GM12878 (cell line): ENCODE results near the gene CD86. TPM values are rescaled to one million over a fixed set of nuclear protein-coding genes. Genes with fewer than 3 reads are reported as not detected.

ENCODE experiments used
- ASH2L ChIP-seq: fragments of 300-600, 200-600 bp; sonication (generic); IDR thresholded peaks from 2 replicates; pipeline ENCODE4 v1.6.1; 2017; ENCODE audit warnings: low read depth, mild to moderate bottlenecking, borderline replicate concordance
- CBX3 ChIP-seq: fragments of 200-600 bp; sonication (generic); IDR thresholded peaks from 2 replicates; pipeline ENCODE4 v1.6.1; 2016; ENCODE audit warnings: low read depth, borderline replicate concordance
- CREM ChIP-seq: IDR thresholded peaks from 2 replicates; pipeline ENCODE4 v1.6.1; 2014; ENCODE audit warnings: antibody characterized with exemption, low read depth
- EED ChIP-seq: sonication (generic); IDR thresholded peaks from 2 replicates; pipeline ENCODE4 v1.6.1; 2016; ENCODE audit warnings: antibody characterized with exemption, low read depth
- EP300 ChIP-seq, 2 experiments: fragments of 150-350 bp in 1 of 2; IDR thresholded peaks; 2 replicates each; pipeline ENCODE4 v1.6.1; 2011 to 2012; ENCODE audit warnings: low read depth in 2 of 2, low read length in 2 of 2, borderline replicate concordance in 1 of 2, improper control_type of control experiment in 1 of 2, inconsistent platforms in 1 of 2; ENCODE audit not compliant: control insufficient read depth in 1 of 2
- ESRRA ChIP-seq: IDR thresholded peaks from 2 replicates; pipeline ENCODE4 v1.6.1; 2012; ENCODE audit warnings: mild to moderate bottlenecking, low read length, improper control_type of control experiment
- HCFC1 ChIP-seq: fragments of 150-350 bp; IDR thresholded peaks from 2 replicates; pipeline ENCODE4 v1.6.1; 2014; ENCODE audit warnings: low read length
- HDGF ChIP-seq: fragments of 450-650 bp; IDR thresholded peaks from 2 replicates; pipeline ENCODE4 v1.6.1; 2016; ENCODE audit warnings: antibody characterized with exemption
- IKZF1 ChIP-seq: fragments of 450-650 bp; conservative IDR thresholded peaks from 2 replicates; pipeline ENCODE4 v1.6.1; 2017; ENCODE audit warnings: antibody characterized with exemption, mild to moderate bottlenecking
- IRF4 ChIP-seq: IDR thresholded peaks from 2 replicates; pipeline ENCODE4 v1.6.1; 2011; ENCODE audit warnings: low read depth, low read length
- JUNB ChIP-seq: IDR thresholded peaks from 2 replicates; pipeline ENCODE4 v1.6.1; 2016; ENCODE audit warnings: antibody characterized with exemption, mild to moderate bottlenecking
- KDM1A ChIP-seq: fragments of 200-600 bp; sonication (generic); IDR thresholded peaks from 2 replicates; pipeline ENCODE4 v1.6.1; 2016; ENCODE audit warnings: borderline replicate concordance
- MTA3 ChIP-seq: IDR thresholded peaks from 2 replicates; pipeline ENCODE4 v1.6.1; 2012; ENCODE audit warnings: low read length, inconsistent platforms, borderline replicate concordance
- MYC ChIP-seq: IDR thresholded peaks from 2 replicates; pipeline ENCODE4 v1.6.1; 2011; ENCODE audit warnings: mild to moderate bottlenecking, low read length, moderate library complexity, inconsistent platforms; ENCODE audit not compliant: insufficient read depth, insufficient replicate concordance, insufficient read length, severe bottlenecking
- NFXL1 ChIP-seq: fragments of 450-650 bp; IDR thresholded peaks from 2 replicates; pipeline ENCODE4 v1.6.1; 2017; ENCODE audit warnings: antibody characterized with exemption, mild to moderate bottlenecking, borderline replicate concordance
- NFYB ChIP-seq: IDR thresholded peaks from 2 replicates; pipeline ENCODE4 v1.6.1; 2011; ENCODE audit warnings: low read depth, mild to moderate bottlenecking, low read length, improper control_type of control experiment, moderate library complexity; ENCODE audit not compliant: insufficient read depth
- NR2C1 ChIP-seq: fragments of 450-650 bp; IDR thresholded peaks from 2 replicates; pipeline ENCODE4 v1.6.1; 2017; ENCODE audit warnings: antibody characterized with exemption, mild to moderate bottlenecking, moderate library complexity
- NR2F1 ChIP-seq: fragments of 450-650 bp; conservative IDR thresholded peaks from 2 replicates; pipeline ENCODE4 v1.6.1; 2017; ENCODE audit warnings: mild to moderate bottlenecking
- POLR2A ChIP-seq: IDR thresholded peaks from 2 replicates; pipeline ENCODE4 v1.6.1; 2011; ENCODE audit warnings: low read depth, mild to moderate bottlenecking, low read length
- POLR2AphosphoS5 ChIP-seq: IDR thresholded peaks from 2 replicates; pipeline ENCODE4 v1.6.1; 2011; ENCODE audit warnings: mild to moderate bottlenecking, low read length, inconsistent platforms
- POU2F2 ChIP-seq: IDR thresholded peaks from 3 replicates; pipeline ENCODE4 v1.6.1; 2011; ENCODE audit warnings: low read depth, mild to moderate bottlenecking, low read length, borderline replicate concordance
- RBBP5 ChIP-seq: fragments of 200-600 bp; sonication (generic); conservative IDR thresholded peaks from 2 replicates; pipeline ENCODE4 v1.6.1; 2016
- RUNX3 ChIP-seq: IDR thresholded peaks from 2 replicates; pipeline ENCODE4 v1.6.1; 2012; ENCODE audit warnings: low read length, inconsistent platforms
- SMC3 ChIP-seq: IDR thresholded peaks from 2 replicates; pipeline ENCODE4 v1.6.1; 2011; ENCODE audit warnings: low read length, improper control_type of control experiment, borderline replicate concordance
- SPI1 ChIP-seq: IDR thresholded peaks from 2 replicates; pipeline ENCODE4 v1.6.1; 2011; ENCODE audit warnings: low read depth, mild to moderate bottlenecking, low read length, moderate library complexity, borderline replicate concordance; ENCODE audit not compliant: insufficient read depth
- TCF7 ChIP-seq: IDR thresholded peaks from 2 replicates; pipeline ENCODE4 v1.6.1; 2014; ENCODE audit warnings: antibody characterized with exemption, borderline replicate concordance
- WRNIP1 ChIP-seq: IDR thresholded peaks from 2 replicates; pipeline ENCODE4 v1.6.1; 2011; ENCODE audit warnings: low read depth, low read length, improper control_type of control experiment, borderline replicate concordance
- YBX1 ChIP-seq: fragments of 450-650 bp; IDR thresholded peaks from 2 replicates; pipeline ENCODE4 v1.6.1; 2016; ENCODE audit warnings: antibody characterized with exemption
- ZNF24 ChIP-seq: fragments of 450-650 bp; IDR thresholded peaks from 2 replicates; pipeline ENCODE4 v1.6.1; 2017; ENCODE audit warnings: antibody characterized with exemption, mild to moderate bottlenecking
- ZZZ3 ChIP-seq: IDR thresholded peaks from 2 replicates; pipeline ENCODE4 v1.6.1; 2011; ENCODE audit warnings: low read depth; ENCODE audit not compliant: control insufficient read depth, insufficient read length
- polyA plus RNA-seq, 11 experiments: library from polyadenylated mRNA; depleted of rRNA in 4 of 11; unstranded in 6 of 11; stranded (reverse) in 5 of 11; fragments of >200 nt; fragmentation: Nextera tagmentation in 4 of 11; fragmentation: Illumina TruSeq in 1 of 11; extraction: Ambion mirVana in 4 of 11; extraction: Trizol in 1 of 11; gene quantifications; 1 replicate in 1 of 11; 2 replicates in 10 of 11; pipeline versions ENCODE4 v1.2.1 to v1.2.3, GENCODE V29; 2011 to 2016; ENCODE audit warnings: inconsistent platforms in 2 of 11, missing spikeins in 2 of 11, low read depth in 1 of 11
- total RNA-seq, 4 experiments: library from RNA; depleted of rRNA in 3 of 4; stranded (reverse); fragments of >200 nt in 3 of 4; fragmentation: Illumina TruSeq in 1 of 4; extraction: Trizol in 1 of 4; gene quantifications; 2 replicates each; pipeline versions ENCODE4 v1.2.1 to v1.2.3, GENCODE V29; 2013 to 2021
- TF ChIP-seq, protein P1 (sequence below): fragments of 450-650 bp; IDR thresholded peaks from 2 replicates; pipeline ENCODE4 v1.6.1; 2017; ENCODE audit warnings: antibody characterized with exemption, mild to moderate bottlenecking, moderate library complexity
- TF ChIP-seq, protein P2 (sequence below), 3 experiments: IDR thresholded peaks in 2 of 3; conservative IDR thresholded peaks in 1 of 3; 2 replicates each; pipeline ENCODE4 v1.5.1; 2011; ENCODE audit warnings: low read depth in 3 of 3, low read length in 3 of 3, mild to moderate bottlenecking in 3 of 3, control low read depth in 2 of 3, moderate library complexity in 2 of 3, inconsistent platforms in 1 of 3, mixed read lengths in 1 of 3; ENCODE audit not compliant: control insufficient read depth in 2 of 3, insufficient read depth in 1 of 3; ENCODE audit errors: extremely low read depth in 1 of 3

The CD86 gene
- total and polyA plus RNA-seq, 10 of the 15 experiments (the other 5 are each of a cell fraction or from before 2014, with no cell fraction given) = 40.9 to 100 (median 55.5) TPM

DNA sequence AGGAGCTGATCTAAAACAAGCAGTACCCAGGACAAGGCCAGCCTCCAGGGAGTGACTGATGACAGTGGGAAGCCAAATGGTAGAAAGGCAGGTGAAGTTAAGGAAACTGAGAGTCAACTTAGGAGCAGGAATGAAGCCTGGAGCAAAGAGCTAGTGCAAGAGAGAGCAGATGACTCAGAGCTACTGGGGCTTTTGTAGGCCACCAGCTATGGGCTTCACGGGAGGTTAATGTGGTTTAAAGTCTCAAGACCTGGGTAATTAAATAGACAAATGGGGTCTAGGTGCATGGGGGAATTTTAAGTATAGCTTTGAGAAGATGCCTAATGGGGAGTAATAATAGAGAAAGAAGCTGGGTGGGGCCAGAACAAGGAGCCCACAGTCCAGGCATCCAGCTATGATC is 3.1 kb downstream of the CD86 start (continued):
- TF ChIP-seq RBBP5 = no peak
- no peak; the same call in 1 of the 2 replicates for TF ChIP-seq SMC3
- TF ChIP-seq IRF4 = no peak
- TF ChIP-seq JUNB = peak; percentile 26; the same call in 1 of the 2 replicates
- no peak for TF ChIP-seq ZZZ3
- no peak for TF ChIP-seq ASH2L
- no peak for TF ChIP-seq TCF7
- no peak for TF ChIP-seq ESRRA
- TF ChIP-seq, protein P1, sequence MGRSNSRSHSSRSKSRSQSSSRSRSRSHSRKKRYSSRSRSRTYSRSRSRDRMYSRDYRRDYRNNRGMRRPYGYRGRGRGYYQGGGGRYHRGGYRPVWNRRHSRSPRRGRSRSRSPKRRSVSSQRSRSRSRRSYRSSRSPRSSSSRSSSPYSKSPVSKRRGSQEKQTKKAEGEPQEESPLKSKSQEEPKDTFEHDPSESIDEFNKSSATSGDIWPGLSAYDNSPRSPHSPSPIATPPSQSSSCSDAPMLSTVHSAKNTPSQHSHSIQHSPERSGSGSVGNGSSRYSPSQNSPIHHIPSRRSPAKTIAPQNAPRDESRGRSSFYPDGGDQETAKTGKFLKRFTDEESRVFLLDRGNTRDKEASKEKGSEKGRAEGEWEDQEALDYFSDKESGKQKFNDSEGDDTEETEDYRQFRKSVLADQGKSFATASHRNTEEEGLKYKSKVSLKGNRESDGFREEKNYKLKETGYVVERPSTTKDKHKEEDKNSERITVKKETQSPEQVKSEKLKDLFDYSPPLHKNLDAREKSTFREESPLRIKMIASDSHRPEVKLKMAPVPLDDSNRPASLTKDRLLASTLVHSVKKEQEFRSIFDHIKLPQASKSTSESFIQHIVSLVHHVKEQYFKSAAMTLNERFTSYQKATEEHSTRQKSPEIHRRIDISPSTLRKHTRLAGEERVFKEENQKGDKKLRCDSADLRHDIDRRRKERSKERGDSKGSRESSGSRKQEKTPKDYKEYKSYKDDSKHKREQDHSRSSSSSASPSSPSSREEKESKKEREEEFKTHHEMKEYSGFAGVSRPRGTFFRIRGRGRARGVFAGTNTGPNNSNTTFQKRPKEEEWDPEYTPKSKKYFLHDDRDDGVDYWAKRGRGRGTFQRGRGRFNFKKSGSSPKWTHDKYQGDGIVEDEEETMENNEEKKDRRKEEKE = no peak
- TF ChIP-seq POLR2AphosphoS5 = no peak
- peak; percentile 51; the same call in 1 of the 2 replicates for TF ChIP-seq EED
- TF ChIP-seq WRNIP1 = no peak
- no peak for TF ChIP-seq MYC
- TF ChIP-seq IKZF1 = 0 out of 2 replicates have a peak, but pooled peaks have one; percentile 44
- TF ChIP-seq ZNF24 = no peak
- no peak for TF ChIP-seq CBX3
- TF ChIP-seq EP300 (IDR thresholded peaks at IDR 0.05; ENCODE audit: borderline replicate concordance in 1 of 2, control insufficient read depth in 1 of 2, low read depth in 2 of 2, low read length in 2 of 2) = 0 out of 4 replicates have a peak, but pooled peaks of 1 of the 2 experiments have one; percentile 15
- TF ChIP-seq NFYB = no peak
- TF ChIP-seq SPI1 = no peak
- TF ChIP-seq MTA3 = no peak
- TF ChIP-seq HCFC1 = no peak
- TF ChIP-seq NR2F1 = peak; percentile 38; the same call in 1 of the 2 replicates
- TF ChIP-seq HDGF = no peak
- no peak for TF ChIP-seq CREM
- TF ChIP-seq NFXL1 = no peak
- TF ChIP-seq POLR2A = no peak
- no peak for TF ChIP-seq KDM1A
- TF ChIP-seq POU2F2 = no peak
- TF ChIP-seq NR2C1 = no peak
- TF ChIP-seq, protein P2, sequence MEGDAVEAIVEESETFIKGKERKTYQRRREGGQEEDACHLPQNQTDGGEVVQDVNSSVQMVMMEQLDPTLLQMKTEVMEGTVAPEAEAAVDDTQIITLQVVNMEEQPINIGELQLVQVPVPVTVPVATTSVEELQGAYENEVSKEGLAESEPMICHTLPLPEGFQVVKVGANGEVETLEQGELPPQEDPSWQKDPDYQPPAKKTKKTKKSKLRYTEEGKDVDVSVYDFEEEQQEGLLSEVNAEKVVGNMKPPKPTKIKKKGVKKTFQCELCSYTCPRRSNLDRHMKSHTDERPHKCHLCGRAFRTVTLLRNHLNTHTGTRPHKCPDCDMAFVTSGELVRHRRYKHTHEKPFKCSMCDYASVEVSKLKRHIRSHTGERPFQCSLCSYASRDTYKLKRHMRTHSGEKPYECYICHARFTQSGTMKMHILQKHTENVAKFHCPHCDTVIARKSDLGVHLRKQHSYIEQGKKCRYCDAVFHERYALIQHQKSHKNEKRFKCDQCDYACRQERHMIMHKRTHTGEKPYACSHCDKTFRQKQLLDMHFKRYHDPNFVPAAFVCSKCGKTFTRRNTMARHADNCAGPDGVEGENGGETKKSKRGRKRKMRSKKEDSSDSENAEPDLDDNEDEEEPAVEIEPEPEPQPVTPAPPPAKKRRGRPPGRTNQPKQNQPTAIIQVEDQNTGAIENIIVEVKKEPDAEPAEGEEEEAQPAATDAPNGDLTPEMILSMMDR (IDR thresholded peaks at IDR 0.05 in 2 of 3, conservative IDR thresholded peaks at IDR 0.05 in 1 of 3; ENCODE audit: control insufficient read depth in 2 of 3, extremely low read depth in 1 of 3, insufficient read depth in 1 of 3, low read depth in 3 of 3, low read length in 3 of 3) = no peak
- TF ChIP-seq YBX1 = no peak
- peak; percentile 67; the same call in 1 of the 2 replicates for TF ChIP-seq RUNX3
